VCaP (cell line): ENCODE measurements around the gene THSD8.
A peak's percentile ranks its signal among the peaks of the same experiment; 100 is the strongest.

Experiments used
- H3K27ac ChIP-seq: fragments of 450-650 bp; 2 replicates; pipeline ENCODE4 v1.5.1; 2017
- TF ChIP-seq, protein P1 (sequence below): fragments of 450-650 bp; conservative IDR thresholded peaks from 2 replicates; pipeline ENCODE4 v1.5.1; 2017; ENCODE audit warnings: mild to moderate bottlenecking, moderate library complexity

Gene THSD8

GRCh38 chr19:12825254-12826131 lies 23.6 kb downstream of the THSD8 start:
- TF ChIP-seq, protein P1, sequence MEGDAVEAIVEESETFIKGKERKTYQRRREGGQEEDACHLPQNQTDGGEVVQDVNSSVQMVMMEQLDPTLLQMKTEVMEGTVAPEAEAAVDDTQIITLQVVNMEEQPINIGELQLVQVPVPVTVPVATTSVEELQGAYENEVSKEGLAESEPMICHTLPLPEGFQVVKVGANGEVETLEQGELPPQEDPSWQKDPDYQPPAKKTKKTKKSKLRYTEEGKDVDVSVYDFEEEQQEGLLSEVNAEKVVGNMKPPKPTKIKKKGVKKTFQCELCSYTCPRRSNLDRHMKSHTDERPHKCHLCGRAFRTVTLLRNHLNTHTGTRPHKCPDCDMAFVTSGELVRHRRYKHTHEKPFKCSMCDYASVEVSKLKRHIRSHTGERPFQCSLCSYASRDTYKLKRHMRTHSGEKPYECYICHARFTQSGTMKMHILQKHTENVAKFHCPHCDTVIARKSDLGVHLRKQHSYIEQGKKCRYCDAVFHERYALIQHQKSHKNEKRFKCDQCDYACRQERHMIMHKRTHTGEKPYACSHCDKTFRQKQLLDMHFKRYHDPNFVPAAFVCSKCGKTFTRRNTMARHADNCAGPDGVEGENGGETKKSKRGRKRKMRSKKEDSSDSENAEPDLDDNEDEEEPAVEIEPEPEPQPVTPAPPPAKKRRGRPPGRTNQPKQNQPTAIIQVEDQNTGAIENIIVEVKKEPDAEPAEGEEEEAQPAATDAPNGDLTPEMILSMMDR, result peak; percentile 13; the same call in 1 of the 2 replicates
- H3K27ac ChIP-seq, result no peak overlapping the region

GRCh38 chr19:12828494-12828893 lies 26.6 kb downstream of the THSD8 start:
- peak overlapping the region; percentile 36; the same call in 1 of the 2 replicates for H3K27ac ChIP-seq
- TF ChIP-seq, protein P1, result no peak

DNA sequence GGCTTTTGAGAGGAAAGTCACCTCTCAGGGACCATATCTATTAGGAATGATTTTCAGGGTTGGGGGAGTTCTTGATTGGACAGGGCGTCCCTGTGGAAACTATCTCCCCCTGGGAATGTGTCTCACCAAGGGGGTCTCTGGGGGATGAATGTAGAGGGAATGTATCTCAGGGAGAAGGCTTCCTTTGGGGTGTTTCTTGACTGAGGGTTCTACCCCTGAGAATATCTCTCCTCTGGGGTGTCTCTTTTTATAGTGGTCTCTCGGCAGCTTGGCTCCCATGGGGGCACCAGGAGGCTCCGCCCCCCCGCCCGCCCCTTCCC lies 31.5 kb downstream of the THSD8 start:
- peak overlapping the region; percentile 31; the same call in 1 of the 2 replicates for H3K27ac ChIP-seq
- TF ChIP-seq, protein P1, result no peak

- peak overlapping the region; percentile 58; the same call in 1 of the 2 replicates for H3K27ac ChIP-seq
- TF ChIP-seq, protein P1, result no peak
Observed at GRCh38 chr19:12833738-12834565, 32.1 kb downstream of the THSD8 start.

DNA sequence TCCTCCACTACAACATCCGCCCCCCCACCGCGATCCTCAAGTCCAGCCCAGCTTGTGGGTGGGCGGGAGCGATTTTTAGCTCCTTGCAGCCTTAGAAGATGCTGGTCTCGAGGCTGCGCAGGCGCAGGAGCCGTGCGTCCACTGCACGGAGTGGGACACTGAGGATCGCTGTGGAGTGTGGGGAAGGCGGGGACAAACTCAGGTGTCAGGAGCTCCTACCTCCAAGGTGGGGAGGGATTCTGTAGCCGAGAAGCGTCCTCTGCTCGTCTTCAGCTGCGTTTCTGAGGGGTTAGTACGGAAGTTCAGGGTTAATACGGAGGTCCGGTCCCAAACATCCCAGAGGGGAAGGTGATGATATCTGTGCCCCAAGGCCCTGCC lies 32.7 kb downstream of the THSD8 start, which contains the start of gene RTBDN:
Gene RTBDN, minus strand, starts transcription at position 14 of the 378 bp plus-strand sequence. CDS start 4,600 bp downstream, outside the sequence.
- H3K27ac ChIP-seq, result peak within 1 kb of the TSS; percentile 58; the same call in 1 of the 2 replicates
- TF ChIP-seq, protein P1, result no peak

DNA sequence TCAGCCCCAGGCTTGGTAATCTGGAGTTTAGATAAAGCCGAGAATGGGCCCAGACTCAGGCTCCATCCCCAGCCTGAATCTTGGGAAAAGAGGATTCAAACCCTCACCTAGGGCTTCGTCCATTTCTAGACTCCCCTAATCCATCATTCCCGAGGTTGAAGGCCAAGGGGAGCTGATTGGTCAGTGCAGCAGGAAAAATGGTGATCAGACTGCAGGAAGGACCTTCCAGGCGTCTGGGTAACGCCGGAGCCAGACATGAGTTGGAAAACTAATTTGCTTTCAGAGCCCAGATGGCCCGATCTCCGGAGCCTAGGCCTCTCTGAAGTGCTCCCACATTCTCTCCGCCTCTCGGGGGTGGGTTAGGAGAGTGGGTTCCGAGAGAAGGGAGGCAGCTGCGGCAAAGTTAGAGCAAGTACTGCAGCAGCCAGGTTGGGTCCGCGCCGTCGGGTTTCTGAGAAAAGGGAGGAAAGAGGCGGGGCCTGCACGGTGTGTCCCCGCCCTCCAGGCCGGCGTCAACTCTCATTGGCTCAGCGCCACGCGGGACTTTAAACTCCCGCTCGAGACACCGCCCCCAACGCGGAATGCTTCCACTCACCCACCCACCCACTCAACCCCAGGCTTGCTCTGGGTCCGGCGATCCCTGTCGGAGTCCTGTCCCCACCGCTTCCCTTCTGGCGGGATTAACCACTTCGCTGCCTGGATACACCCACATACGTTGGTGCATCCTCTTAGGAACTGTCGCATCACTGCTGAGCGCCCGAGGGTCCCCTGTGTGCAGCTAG lies 33.3 kb downstream of the THSD8 start:
- H3K27ac ChIP-seq, result no peak overlapping the region

More for the DNA sequence above, 33.3 kb downstream of the THSD8 start:
- TF ChIP-seq, protein P1, result no peak
